PC-9 (cell line): ENCODE measurements around the gene OR2L13. TPM values are rescaled to one million over a fixed set of nuclear protein-coding genes. Genes with fewer than 3 reads are reported as not detected.

ENCODE experiments used
- BruUV-seq: library from RNA; stranded (reverse); fragments of 400-500 nt; replicated peaks from 2 replicates; lab custom pipeline; 2021; lab: Mats Ljungman, UMichigan
- CTCF ChIA-PET: fragments of 300-600 bp; sonication (Branson Sonifier 250); formaldehyde crosslinking; loops from one replicate; lab custom pipeline; 2022; ENCODE audit warnings: antibody characterized with exemption; lab: Charles Lee
- POLR2A ChIA-PET: fragments of 300-600 bp; sonication (Branson Sonifier 250); formaldehyde crosslinking; loops from one replicate; lab custom pipeline; 2022; ENCODE audit warnings: antibody characterized with exemption; ENCODE audit not compliant: unreplicated experiment; lab: Charles Lee
- DNase-seq, 2 experiments: peaks; one replicate each; pipeline versions ENCODE4 v3.0.0 to v3.0.0-alpha.2; 2015 to 2022; ENCODE audit warnings: mixed read lengths in 1 of 2
- H2AFZ ChIP-seq: fragments of 200-600 bp; sonication (generic); 2 replicates; pipeline ENCODE4 v1.8.1; 2017; ENCODE audit warnings: antibody characterized with exemption
- H3F3A ChIP-seq: fragments of 200-600 bp; sonication (generic); 2 replicates; pipeline ENCODE4 v1.8.1; 2017; ENCODE audit warnings: antibody characterized with exemption, mild to moderate bottlenecking, low read depth; ENCODE audit not compliant: insufficient read depth
- H3K27ac ChIP-seq: fragments of 200-600 bp; sonication (generic); 2 replicates; pipeline ENCODE4 v1.6.1; 2016; ENCODE audit warnings: mixed run types
- H3K27me3 ChIP-seq: fragments of 200-600 bp; sonication (generic); 2 replicates; pipeline ENCODE4 v1.6.1; 2016; ENCODE audit warnings: low read depth, mixed run types; ENCODE audit not compliant: insufficient read depth
- H3K36me3 ChIP-seq: fragments of 200-600 bp; sonication (generic); 2 replicates; pipeline ENCODE4 v1.6.1; 2016; ENCODE audit warnings: low read depth, mixed run types
- H3K4me1 ChIP-seq: fragments of 200-600 bp; sonication (generic); replicated peaks from 2 replicates; pipeline ENCODE4 v1.6.1; 2016; ENCODE audit warnings: mixed run types; ENCODE audit not compliant: insufficient read depth
- H3K4me2 ChIP-seq: fragments of 200-600 bp; sonication (generic); 2 replicates; pipeline ENCODE4 v1.6.1; 2017; ENCODE audit warnings: mixed run types
- H3K4me3 ChIP-seq: fragments of 200-600 bp; sonication (generic); 2 replicates; pipeline ENCODE4 v1.6.1; 2016; ENCODE audit warnings: mixed run types
- H3K79me2 ChIP-seq: fragments of 200-600 bp; sonication (generic); 2 replicates; pipeline ENCODE4 v1.6.1; 2017; ENCODE audit warnings: low read depth, mixed run types
- H3K9me2 ChIP-seq: fragments of 200-600 bp; sonication (generic); 2 replicates; pipeline ENCODE4 v1.8.1; 2017; ENCODE audit warnings: mild to moderate bottlenecking; ENCODE audit not compliant: insufficient read depth
- H3K9me3 ChIP-seq: fragments of 200-600 bp; sonication (generic); 2 replicates; pipeline ENCODE4 v1.8.1; 2016; ENCODE audit warnings: low read depth; ENCODE audit not compliant: insufficient read depth
- H4K20me1 ChIP-seq: fragments of 200-600 bp; sonication (generic); 2 replicates; pipeline ENCODE4 v1.8.1; 2017; ENCODE audit not compliant: insufficient read depth
- EZH2 ChIP-seq: fragments of 200-600 bp; sonication (generic); IDR thresholded peaks from 2 replicates; pipeline ENCODE4 v1.8.0; 2017; ENCODE audit warnings: antibody characterized with exemption, low read depth
- intact Hi-C: fragments of 100-400 bp; cut with micrococcal nuclease; formaldehyde crosslinking; loops from one replicate; pipeline ENCODE4 v1.10.0; 2022; ENCODE audit not compliant: unreplicated experiment
- total RNA-seq: library from RNA; stranded (reverse); gene quantifications from 2 replicates; pipeline ENCODE4 v1.2.3, GENCODE V29; 2021
- TF ChIP-seq, protein P1 (sequence below): fragments of 200-600 bp; sonication (generic); conservative IDR thresholded peaks from 2 replicates; pipeline ENCODE4 v1.6.1; 2017; ENCODE audit warnings: mixed run types, antibody characterized with exemption, mild to moderate bottlenecking, moderate library complexity

Gene OR2L13
- total RNA-seq, 1 experiment from 2014 or later: not detected

DNA sequence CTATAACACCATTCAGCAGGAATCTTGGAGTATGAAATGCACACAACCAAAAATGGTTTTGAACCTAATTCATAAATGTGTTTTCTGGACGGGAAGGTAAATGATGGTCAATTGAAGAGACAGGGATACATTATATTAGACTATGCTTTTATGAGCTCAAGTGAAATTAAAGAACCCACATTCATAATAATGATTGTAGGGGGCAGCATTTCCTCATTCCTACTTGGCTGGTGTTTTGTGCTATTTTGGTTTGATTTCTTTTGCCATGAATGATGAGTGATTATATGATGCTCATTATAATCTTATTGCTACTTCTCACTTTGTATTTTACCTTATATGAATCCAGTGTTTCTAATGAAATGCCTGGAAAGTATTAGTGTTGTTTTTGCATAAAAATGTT lies 48.0 kb upstream of the OR2L13 start:
- Histone ChIP-seq H2AFZ (no peak overlapping the region), H3F3A (no peaks in the 10 kb centered on the region), H3K4me3 (no peak overlapping the region), H3K4me2 (no peak overlapping the region), H3K79me2 (no peaks in the 10 kb centered on the region), H3K27ac (no peak overlapping the region), H3K27me3 (no peaks in the 10 kb centered on the region), H3K4me1 (no peaks in the 10 kb centered on the region), H3K36me3 (no peaks in the 10 kb centered on the region), H3K9me3 (no peaks in the 10 kb centered on the region), H3K9me2 (no peaks in the 10 kb centered on the region), H4K20me1 (no peaks in the 10 kb centered on the region)
- intact Hi-C loops: no loop called here
- no peak for DNase-seq
- no peak for TF ChIP-seq EZH2
- TF ChIP-seq, protein P1, sequence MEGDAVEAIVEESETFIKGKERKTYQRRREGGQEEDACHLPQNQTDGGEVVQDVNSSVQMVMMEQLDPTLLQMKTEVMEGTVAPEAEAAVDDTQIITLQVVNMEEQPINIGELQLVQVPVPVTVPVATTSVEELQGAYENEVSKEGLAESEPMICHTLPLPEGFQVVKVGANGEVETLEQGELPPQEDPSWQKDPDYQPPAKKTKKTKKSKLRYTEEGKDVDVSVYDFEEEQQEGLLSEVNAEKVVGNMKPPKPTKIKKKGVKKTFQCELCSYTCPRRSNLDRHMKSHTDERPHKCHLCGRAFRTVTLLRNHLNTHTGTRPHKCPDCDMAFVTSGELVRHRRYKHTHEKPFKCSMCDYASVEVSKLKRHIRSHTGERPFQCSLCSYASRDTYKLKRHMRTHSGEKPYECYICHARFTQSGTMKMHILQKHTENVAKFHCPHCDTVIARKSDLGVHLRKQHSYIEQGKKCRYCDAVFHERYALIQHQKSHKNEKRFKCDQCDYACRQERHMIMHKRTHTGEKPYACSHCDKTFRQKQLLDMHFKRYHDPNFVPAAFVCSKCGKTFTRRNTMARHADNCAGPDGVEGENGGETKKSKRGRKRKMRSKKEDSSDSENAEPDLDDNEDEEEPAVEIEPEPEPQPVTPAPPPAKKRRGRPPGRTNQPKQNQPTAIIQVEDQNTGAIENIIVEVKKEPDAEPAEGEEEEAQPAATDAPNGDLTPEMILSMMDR: no peak
- POLR2A ChIA-PET: no interaction called here
- CTCF ChIA-PET: no interaction called here
- no TSS peak for BruUV-seq

GRCh38 chr1:248054671-248055070 lies 40.3 kb upstream of the OR2L13 start:
- no TSS peak for BruUV-seq
- H4K20me1 ChIP-seq: no peaks in the 10 kb centered on the region
- no peaks in the 10 kb centered on the region for H3K79me2 ChIP-seq
- no peaks in the 10 kb centered on the region for H3K27me3 ChIP-seq
- H3K9me3 ChIP-seq: no peaks in the 10 kb centered on the region
- no peak overlapping the region for H3K4me2 ChIP-seq
- TF ChIP-seq, protein P1: no peak
- TF ChIP-seq EZH2: no peak
- no peaks in the 10 kb centered on the region for H3K36me3 ChIP-seq
- intact Hi-C loops: no loop called here
- CTCF ChIA-PET: no interaction called here
- POLR2A ChIA-PET: no interaction called here
- H3K4me1 ChIP-seq: no peaks in the 10 kb centered on the region
- no peaks in the 10 kb centered on the region for H3K9me2 ChIP-seq
- H3K27ac ChIP-seq: no peak overlapping the region
- no peak overlapping the region for H3K4me3 ChIP-seq
- H2AFZ ChIP-seq: no peak overlapping the region
- no peaks in the 10 kb centered on the region for H3F3A ChIP-seq
- no peak for DNase-seq

DNA sequence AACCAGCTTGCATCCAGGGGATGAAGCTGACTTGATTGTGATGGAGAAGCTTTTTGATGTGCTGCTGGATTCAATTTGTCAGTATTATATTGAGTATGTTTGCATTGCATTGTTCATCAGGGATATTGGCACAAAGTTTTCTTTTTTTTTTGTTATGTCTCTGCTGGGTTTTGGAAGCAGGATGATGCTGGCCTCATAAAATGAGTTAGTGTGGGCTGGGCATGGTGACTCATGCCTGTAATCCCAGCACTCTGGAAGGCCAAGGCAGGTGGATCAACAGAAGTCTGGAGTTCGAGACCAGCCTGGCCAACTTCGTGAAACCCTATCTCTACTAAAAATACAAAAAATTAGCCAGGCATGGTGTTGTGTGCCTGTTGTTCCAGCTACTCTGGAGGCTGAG lies 39.7 kb upstream of the OR2L13 start:
- H3K36me3 ChIP-seq: no peaks in the 10 kb centered on the region
- H4K20me1 ChIP-seq: no peaks in the 10 kb centered on the region
- H3K4me2 ChIP-seq: no peak overlapping the region
- H3K4me3 ChIP-seq: no peak overlapping the region
- H3K9me3 ChIP-seq: no peaks in the 10 kb centered on the region
- H3K27ac ChIP-seq: no peak overlapping the region
- ChIA-PET POLR2A (no interaction called here), CTCF (no interaction called here)
- no peaks in the 10 kb centered on the region for H3K79me2 ChIP-seq
- no peaks in the 10 kb centered on the region for H3F3A ChIP-seq
- no peak overlapping the region for H2AFZ ChIP-seq
- intact Hi-C loops: no loop called here
- no TSS peak for BruUV-seq
- H3K4me1 ChIP-seq: no peaks in the 10 kb centered on the region
- H3K27me3 ChIP-seq: no peaks in the 10 kb centered on the region
- no peak for TF ChIP-seq EZH2
- TF ChIP-seq, protein P1: no peak
- no peak for DNase-seq
- no peaks in the 10 kb centered on the region for H3K9me2 ChIP-seq
